Ecto neural progenitor cell (in vitro differentiated cells): ENCODE measurements around the gene ANTXR1.

Experiments used
- DNase-seq: peaks from one replicate; pipeline ENCODE4 v3.0.0-alpha.2; 2018; ENCODE audit warnings: low spot score

Gene ANTXR1

GRCh38 chr2:69074918-69075317, 61.9 kb downstream of the ANTXR1 start:
- DNase-seq, result no peak

- no peak for DNase-seq
These were observed 62.5 kb downstream of the ANTXR1 start for GRCh38 chr2:69075486-69075885.

- no peak for DNase-seq
These were observed 63.6 kb downstream of the ANTXR1 start for GRCh38 chr2:69076601-69077000.

DNA sequence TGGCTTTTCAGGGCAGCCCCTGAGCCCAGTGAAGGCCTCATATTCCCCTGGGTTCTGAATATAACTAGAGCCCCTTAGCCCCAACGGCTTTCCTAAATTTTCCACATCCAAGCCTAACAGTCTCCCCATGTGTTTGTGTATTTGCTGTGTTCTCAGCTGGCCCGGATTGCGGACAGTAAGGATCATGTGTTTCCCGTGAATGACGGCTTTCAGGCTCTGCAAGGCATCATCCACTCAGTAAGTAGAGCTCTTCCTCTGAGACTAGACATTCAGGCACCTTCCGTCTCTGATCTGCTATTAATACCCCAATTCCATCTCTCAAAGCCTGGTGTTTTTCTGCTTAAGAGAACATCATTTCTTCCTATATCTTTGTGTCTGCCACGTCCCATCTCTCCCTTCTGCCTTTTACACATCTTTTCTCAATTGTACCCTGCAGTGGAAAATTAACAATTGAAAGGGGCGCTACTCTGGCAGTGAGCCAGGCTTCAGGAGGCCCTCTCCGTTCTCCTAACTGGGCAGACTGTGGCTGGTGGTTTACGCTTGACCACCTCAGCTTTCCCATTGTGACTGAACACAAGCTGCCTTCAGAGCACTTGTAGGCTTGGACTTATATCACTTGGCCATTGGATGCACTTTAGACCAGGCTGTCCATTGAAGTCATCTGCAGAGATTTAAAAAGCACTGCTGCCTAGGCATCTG, 64.4 kb downstream of the ANTXR1 start:
- DNase-seq, result no peak

DNA sequence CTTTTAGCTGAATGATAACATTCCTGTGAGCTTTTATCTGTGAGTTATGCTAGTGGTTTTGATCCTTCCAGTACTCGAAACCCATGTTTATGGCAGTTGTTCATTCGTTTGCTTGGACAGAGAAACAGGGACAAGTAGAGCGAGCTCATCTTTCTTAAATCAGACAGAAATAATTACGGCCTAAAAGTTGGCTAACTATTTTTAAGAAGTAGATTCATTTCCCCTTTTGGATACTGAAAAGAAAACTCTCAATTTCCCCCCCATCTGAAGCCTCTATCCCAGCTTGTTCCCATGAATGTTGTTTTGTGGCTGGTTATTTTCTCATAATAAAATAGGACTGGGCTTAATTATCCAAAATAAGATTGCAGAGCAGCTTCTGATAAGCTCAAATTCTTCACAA, 67.1 kb downstream of the ANTXR1 start:
- no peak for DNase-seq

- DNase-seq, result no peak
These were observed 68.1 kb downstream of the ANTXR1 start for GRCh38 chr2:69081001-69081580.

DNA sequence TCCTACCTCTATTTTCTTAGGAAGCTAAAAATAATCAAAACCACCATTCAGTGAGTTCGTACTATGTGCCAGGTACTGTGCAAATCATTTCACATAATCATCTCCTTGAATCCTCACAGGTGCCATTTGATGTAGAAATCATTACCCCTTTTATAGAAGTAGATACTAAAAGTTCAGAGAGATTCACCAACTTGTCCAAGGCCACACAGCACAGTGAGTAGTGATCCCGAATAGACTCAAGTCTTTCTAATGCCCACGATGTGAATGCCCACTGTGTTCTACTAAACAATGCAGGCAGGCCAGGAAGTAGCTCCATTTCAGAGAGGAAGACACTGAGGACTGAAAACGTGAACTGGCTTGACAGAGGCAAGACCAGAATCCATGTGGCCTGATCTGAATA, 68.8 kb downstream of the ANTXR1 start:
- no peak for DNase-seq

- DNase-seq, result no peak
These were observed 69.5 kb downstream of the ANTXR1 start for GRCh38 chr2:69082430-69082997.

DNA sequence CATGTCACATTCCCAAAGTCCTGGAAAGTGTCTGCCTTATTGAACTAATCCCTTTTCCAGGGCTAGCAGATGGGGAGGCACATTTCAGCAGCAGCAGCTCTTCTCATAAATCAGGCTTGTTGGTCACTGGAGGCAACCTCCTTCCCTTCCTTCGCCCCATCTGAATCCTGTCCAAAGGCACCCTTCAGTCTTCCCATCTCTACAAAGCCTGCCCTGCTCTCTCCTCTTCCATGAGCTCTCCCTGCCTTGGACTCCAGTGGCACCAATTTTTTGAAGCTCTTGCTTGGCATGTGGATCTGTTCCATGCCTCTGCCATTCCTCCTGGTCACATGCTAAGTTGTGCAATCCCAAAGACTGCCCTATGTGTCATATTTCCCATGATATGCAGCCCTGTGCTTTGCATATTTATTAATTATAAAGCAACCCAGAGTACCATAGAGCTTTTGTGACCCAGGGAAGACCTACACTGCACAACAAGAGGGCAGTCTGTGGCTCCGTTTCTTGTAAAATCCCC, 70.3 kb downstream of the ANTXR1 start:
- no peak for DNase-seq

DNA sequence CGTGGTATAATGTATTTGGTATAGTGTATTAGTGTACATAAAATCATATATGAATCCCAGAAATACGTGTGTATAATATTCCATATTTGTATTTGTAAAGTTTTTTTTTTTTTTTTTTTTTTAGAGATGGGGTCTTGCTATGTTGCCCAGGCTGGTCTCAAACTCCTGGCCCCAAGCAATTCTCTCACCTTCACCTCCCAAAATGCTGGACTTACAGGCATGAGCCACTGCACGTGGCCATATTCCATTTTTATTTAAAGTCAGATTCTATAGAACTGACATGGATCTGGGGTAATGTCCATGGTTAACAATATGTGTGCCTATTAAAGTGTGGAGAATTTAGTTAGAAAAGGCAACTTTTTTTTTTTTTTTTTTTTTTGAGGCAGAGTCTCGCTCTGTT, 71.5 kb downstream of the ANTXR1 start:
- DNase-seq, result no peak

DNA sequence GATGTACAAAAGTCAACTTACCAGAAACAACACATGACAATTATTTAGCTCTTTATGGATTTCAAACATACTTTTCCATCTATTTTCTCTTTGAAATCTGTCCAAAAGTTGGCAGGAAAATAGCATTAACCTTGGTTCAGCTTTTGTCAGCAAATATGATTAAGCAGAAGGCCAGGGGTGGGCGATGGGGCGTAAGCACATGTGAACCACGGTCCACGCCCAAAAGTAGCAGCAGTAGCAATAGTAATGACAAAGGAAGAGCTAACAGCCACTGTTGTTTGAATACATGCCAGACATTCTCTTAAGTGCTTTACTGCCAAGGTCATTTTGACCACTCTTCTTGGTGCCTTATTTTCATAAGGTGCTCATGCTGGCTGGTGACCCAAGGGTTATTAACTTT, 73.5 kb downstream of the ANTXR1 start:
- DNase-seq, result no peak

GRCh38 chr2:69087211-69087911, 74.4 kb downstream of the ANTXR1 start:
- no peak for DNase-seq

DNA sequence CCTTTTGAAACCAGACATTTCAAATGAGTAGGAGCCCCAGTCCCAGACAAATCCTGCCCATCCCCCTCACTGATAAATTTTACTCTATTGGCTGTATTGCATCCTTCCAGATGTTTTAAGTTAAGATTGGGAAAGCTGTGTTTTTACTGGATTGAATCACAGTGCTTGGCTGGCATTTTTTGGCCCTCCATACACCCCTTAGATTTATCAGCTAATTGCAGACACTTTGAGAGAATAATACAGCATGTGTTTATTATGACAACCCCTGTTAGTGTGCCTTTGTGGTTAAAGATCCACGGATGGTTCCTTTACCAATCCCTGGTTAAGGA, 74.9 kb downstream of the ANTXR1 start:
- no peak for DNase-seq

DNA sequence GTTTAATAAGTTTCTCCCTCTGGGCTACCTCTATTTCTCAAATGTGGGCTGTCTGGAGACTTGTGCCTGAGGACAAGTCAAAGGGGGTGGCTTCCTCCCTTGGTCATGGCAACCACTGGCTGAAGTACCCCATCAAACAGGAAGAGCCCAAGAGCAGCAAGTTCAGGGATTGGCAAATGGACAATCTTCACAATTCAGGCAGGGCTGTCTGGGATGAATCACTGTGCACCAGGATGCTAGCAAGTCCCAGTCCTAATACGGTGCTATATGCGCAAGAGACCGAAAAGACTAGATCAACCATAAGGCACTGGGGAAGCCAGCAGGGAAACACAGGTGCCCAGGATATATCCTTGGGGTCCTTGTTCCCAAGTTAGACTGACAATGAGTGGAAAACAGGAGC, 75.5 kb downstream of the ANTXR1 start:
- no peak for DNase-seq

GRCh38 chr2:69089266-69089665, 76.3 kb downstream of the ANTXR1 start:
- no peak for DNase-seq

DNA sequence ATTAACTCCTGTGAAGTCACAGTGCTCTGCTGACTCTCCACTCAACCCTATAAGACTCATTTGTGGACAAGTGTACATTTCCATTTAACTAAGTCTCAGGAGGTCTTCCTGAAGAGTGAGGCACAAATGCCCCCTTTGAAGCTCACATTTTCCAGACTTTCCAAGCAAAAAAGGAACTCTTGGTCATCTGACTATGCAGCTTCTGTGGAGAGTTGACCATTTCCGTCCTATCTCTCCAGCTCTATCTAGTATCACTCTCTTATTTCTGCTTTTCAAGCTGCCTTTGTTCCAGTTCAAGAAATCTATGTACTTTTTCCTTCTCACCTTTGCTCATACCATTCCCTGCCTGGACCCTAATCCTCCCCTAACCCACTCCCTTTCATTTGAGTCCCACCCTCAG, 77.0 kb downstream of the ANTXR1 start:
- DNase-seq, result no peak

- no peak for DNase-seq
These were observed 77.8 kb downstream of the ANTXR1 start for GRCh38 chr2:69090820-69091219.

DNA sequence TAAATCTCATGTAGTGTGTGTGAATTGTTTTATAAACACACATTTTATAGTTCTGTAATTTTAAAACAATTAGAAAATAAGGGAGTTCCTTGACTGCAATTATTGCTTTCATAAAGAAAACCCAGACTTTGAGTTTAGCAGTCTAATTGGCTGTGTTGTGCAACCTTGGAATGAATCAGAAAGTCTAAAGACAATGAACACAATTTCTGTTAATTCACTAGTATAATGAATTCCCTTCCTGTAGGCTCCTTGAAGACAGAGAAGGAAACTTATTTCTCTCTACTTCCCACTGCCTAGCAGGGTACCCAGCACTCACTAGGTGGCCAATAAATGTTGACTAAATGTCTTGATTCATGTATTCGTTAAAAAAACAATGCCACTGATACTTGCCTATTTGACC, 79.9 kb downstream of the ANTXR1 start:
- no peak for DNase-seq

GRCh38 chr2:69095305-69095704, 82.3 kb downstream of the ANTXR1 start:
- no peak for DNase-seq

DNA sequence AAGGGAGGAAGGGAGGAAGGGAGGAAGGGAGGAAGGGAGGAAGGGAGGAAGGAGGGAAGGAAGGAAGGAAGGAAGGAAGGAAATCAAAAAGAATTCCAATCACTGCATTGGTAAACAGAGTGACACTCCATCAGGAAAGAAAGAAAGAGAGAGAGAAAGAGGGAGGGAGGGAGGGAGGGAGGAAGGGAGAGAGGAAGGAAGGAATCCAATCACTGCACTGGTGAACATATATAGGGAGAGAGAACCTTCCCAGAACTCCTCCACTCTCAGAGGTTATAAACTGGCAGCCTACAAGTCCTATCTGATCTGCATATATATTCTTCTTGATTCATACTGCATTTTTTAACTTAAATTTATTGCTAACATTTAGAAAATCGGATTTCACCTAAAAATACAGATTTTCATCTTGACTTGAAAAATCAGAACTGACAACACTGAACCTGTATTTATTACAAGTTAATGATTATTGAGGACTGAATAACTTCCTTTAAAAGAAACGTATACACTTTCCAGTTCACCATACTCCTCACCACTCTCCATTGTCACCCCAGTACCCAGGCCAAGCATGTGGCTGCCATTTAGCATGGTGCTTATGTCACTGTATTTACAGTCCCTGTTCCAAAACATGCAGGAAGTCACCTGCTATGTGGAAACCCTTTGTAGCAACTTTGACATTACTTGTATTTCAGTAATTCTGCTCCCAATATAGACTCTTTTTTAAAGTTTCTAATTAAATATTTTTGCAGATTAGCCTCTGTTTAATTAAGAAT, 83.5 kb downstream of the ANTXR1 start:
- no peak for DNase-seq

- DNase-seq, result no peak
These were observed 84.2 kb downstream of the ANTXR1 start for GRCh38 chr2:69097148-69097610.
